PC-9 (cell line): ENCODE measurements around the gene SH3D21. TPM values are rescaled to one million over a fixed set of nuclear protein-coding genes. Genes with fewer than 3 reads are reported as not detected.

Source experiments
- BruUV-seq: library from RNA; stranded (reverse); fragments of 400-500 nt; replicated peaks from 2 replicates; lab custom pipeline; 2021; lab: Mats Ljungman, UMichigan
- CTCF ChIA-PET: fragments of 300-600 bp; sonication (Branson Sonifier 250); formaldehyde crosslinking; loops from one replicate; lab custom pipeline; 2022; ENCODE audit warnings: antibody characterized with exemption; lab: Charles Lee
- POLR2A ChIA-PET: fragments of 300-600 bp; sonication (Branson Sonifier 250); formaldehyde crosslinking; loops from one replicate; lab custom pipeline; 2022; ENCODE audit warnings: antibody characterized with exemption; ENCODE audit not compliant: unreplicated experiment; lab: Charles Lee
- DNase-seq, 2 experiments: peaks; one replicate each; pipeline versions ENCODE4 v3.0.0 to v3.0.0-alpha.2; 2015 to 2022; ENCODE audit warnings: mixed read lengths in 1 of 2
- H2AFZ ChIP-seq: fragments of 200-600 bp; sonication (generic); 2 replicates; pipeline ENCODE4 v1.8.1; 2017; ENCODE audit warnings: antibody characterized with exemption
- H3F3A ChIP-seq: fragments of 200-600 bp; sonication (generic); 2 replicates; pipeline ENCODE4 v1.8.1; 2017; ENCODE audit warnings: antibody characterized with exemption, mild to moderate bottlenecking, low read depth; ENCODE audit not compliant: insufficient read depth
- H3K27ac ChIP-seq: fragments of 200-600 bp; sonication (generic); 2 replicates; pipeline ENCODE4 v1.6.1; 2016; ENCODE audit warnings: mixed run types
- H3K27me3 ChIP-seq: fragments of 200-600 bp; sonication (generic); 2 replicates; pipeline ENCODE4 v1.6.1; 2016; ENCODE audit warnings: low read depth, mixed run types; ENCODE audit not compliant: insufficient read depth
- H3K36me3 ChIP-seq: fragments of 200-600 bp; sonication (generic); 2 replicates; pipeline ENCODE4 v1.6.1; 2016; ENCODE audit warnings: low read depth, mixed run types
- H3K4me1 ChIP-seq: fragments of 200-600 bp; sonication (generic); replicated peaks from 2 replicates; pipeline ENCODE4 v1.6.1; 2016; ENCODE audit warnings: mixed run types; ENCODE audit not compliant: insufficient read depth
- H3K4me2 ChIP-seq: fragments of 200-600 bp; sonication (generic); 2 replicates; pipeline ENCODE4 v1.6.1; 2017; ENCODE audit warnings: mixed run types
- H3K4me3 ChIP-seq: fragments of 200-600 bp; sonication (generic); 2 replicates; pipeline ENCODE4 v1.6.1; 2016; ENCODE audit warnings: mixed run types
- H3K79me2 ChIP-seq: fragments of 200-600 bp; sonication (generic); 2 replicates; pipeline ENCODE4 v1.6.1; 2017; ENCODE audit warnings: low read depth, mixed run types
- H3K9me2 ChIP-seq: fragments of 200-600 bp; sonication (generic); 2 replicates; pipeline ENCODE4 v1.8.1; 2017; ENCODE audit warnings: mild to moderate bottlenecking; ENCODE audit not compliant: insufficient read depth
- H3K9me3 ChIP-seq: fragments of 200-600 bp; sonication (generic); 2 replicates; pipeline ENCODE4 v1.8.1; 2016; ENCODE audit warnings: low read depth; ENCODE audit not compliant: insufficient read depth
- H4K20me1 ChIP-seq: fragments of 200-600 bp; sonication (generic); 2 replicates; pipeline ENCODE4 v1.8.1; 2017; ENCODE audit not compliant: insufficient read depth
- EZH2 ChIP-seq: fragments of 200-600 bp; sonication (generic); IDR thresholded peaks from 2 replicates; pipeline ENCODE4 v1.8.0; 2017; ENCODE audit warnings: antibody characterized with exemption, low read depth
- intact Hi-C: fragments of 100-400 bp; cut with micrococcal nuclease; formaldehyde crosslinking; loops from one replicate; pipeline ENCODE4 v1.10.0; 2022; ENCODE audit not compliant: unreplicated experiment
- total RNA-seq: library from RNA; stranded (reverse); gene quantifications from 2 replicates; pipeline ENCODE4 v1.2.3, GENCODE V29; 2021
- TF ChIP-seq, protein P1 (sequence below): fragments of 200-600 bp; sonication (generic); conservative IDR thresholded peaks from 2 replicates; pipeline ENCODE4 v1.6.1; 2017; ENCODE audit warnings: mixed run types, antibody characterized with exemption, mild to moderate bottlenecking, moderate library complexity

SH3D21 gene
- total RNA-seq, 1 experiment from 2014 or later = 18.3 TPM

DNA sequence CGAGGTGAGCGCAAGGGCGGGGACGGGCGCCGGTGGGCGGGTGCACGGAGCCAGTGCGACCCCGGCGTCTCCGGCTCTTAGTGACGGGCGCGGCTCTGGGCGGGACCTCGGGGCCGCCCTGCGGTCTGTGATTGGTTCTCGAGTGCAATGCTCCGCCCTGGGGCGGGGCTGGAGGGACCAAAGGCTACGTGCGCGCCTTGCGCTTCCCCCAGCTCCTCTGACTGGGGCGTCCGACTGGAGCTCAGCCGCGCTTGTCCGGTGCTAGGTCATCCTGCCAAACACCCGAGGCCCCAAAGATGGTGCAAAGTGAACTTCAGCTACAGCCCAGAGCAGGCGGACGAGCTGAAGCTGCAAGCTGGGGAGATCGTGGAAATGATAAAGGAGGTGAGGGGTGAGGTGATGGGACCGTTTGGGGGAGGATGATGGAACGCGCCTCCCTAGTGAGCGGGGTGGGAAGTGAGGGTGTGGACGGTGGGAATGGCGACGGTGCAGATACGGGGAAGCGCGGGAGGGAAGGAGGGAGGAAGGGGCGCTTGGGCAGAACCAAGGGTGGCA is 811 bp downstream of the SH3D21 start:
- no TSS peak for BruUV-seq
- Histone ChIP-seq H4K20me1 (no peaks in the 10 kb centered on the region), H3F3A (peaks cover 30% of the 10 kb centered on the region; the same call in 1 of the 2 replicates), H2AFZ (peak overlapping the region; percentile 57; the same call in 1 of the 2 replicates), H3K4me1 (peaks cover 11% of the 10 kb centered on the region), H3K36me3 (peaks cover 12% of the 10 kb centered on the region), H3K9me3 (no peaks in the 10 kb centered on the region), H3K4me2 (peak overlapping the region; percentile 78), H3K27ac (peak overlapping the region; percentile 57), H3K79me2 (peaks cover 8% of the 10 kb centered on the region; the same call in 1 of the 2 replicates), H3K4me3 (peak overlapping the region; percentile 68), H3K9me2 (no peaks in the 10 kb centered on the region), H3K27me3 (no peaks in the 10 kb centered on the region)
- intact Hi-C loops = loop anchor here (10.0 kb wide), 1 partner anchor 78 kb away; the partner anchor contains the start of gene STK40
- peak; percentile 79 to 95 for DNase-seq
- TF ChIP-seq EZH2 = no peak
- TF ChIP-seq, protein P1, sequence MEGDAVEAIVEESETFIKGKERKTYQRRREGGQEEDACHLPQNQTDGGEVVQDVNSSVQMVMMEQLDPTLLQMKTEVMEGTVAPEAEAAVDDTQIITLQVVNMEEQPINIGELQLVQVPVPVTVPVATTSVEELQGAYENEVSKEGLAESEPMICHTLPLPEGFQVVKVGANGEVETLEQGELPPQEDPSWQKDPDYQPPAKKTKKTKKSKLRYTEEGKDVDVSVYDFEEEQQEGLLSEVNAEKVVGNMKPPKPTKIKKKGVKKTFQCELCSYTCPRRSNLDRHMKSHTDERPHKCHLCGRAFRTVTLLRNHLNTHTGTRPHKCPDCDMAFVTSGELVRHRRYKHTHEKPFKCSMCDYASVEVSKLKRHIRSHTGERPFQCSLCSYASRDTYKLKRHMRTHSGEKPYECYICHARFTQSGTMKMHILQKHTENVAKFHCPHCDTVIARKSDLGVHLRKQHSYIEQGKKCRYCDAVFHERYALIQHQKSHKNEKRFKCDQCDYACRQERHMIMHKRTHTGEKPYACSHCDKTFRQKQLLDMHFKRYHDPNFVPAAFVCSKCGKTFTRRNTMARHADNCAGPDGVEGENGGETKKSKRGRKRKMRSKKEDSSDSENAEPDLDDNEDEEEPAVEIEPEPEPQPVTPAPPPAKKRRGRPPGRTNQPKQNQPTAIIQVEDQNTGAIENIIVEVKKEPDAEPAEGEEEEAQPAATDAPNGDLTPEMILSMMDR = no peak
- POLR2A ChIA-PET = interaction anchor here (0.6 to 1.5 kb wide), 5 partner anchors 80 to 1016 kb away, joined by 3 to 11 read pairs (median 4); no protein-coding TSS in a partner anchor
- CTCF ChIA-PET = interaction anchor here (0.8 to 1.3 kb wide), 2 partner anchors 36 to 80 kb away, joined by 3 to 6 read pairs; no protein-coding TSS in a partner anchor

GRCh38 chr1:36307601-36308330 is 1.6 kb downstream of the SH3D21 start:
- DNase-seq = no peak
- intact Hi-C loops = loop anchor here (10.0 kb wide), 1 partner anchor 77 kb away; the partner anchor contains the start of gene STK40
- Histone ChIP-seq H3K27ac (no peak overlapping the region), H3K4me2 (peak overlapping the region; percentile 78), H2AFZ (no peak overlapping the region; the same call in 1 of the 2 replicates), H3K27me3 (no peaks in the 10 kb centered on the region), H3K4me1 (peaks cover 11% of the 10 kb centered on the region), H3K9me2 (no peaks in the 10 kb centered on the region), H3K79me2 (no peaks in the 10 kb centered on the region), H3K4me3 (peak overlapping the region; percentile 68; the same call in 1 of the 2 replicates), H3K9me3 (no peaks in the 10 kb centered on the region), H4K20me1 (no peaks in the 10 kb centered on the region), H3F3A (peaks cover 29% of the 10 kb centered on the region; the same call in 1 of the 2 replicates), H3K36me3 (peaks cover 7% of the 10 kb centered on the region)
- no peak for TF ChIP-seq EZH2
- TF ChIP-seq, protein P1 = no peak
- ChIA-PET CTCF (interaction anchor here (1.3 kb wide), 1 partner anchor 35 kb away, joined by 6 read pairs; no protein-coding TSS in a partner anchor), POLR2A (interaction anchor here (0.6 to 1.5 kb wide), 4 partner anchors 48 to 143 kb away, joined by 3 to 11 read pairs (median 4); no protein-coding TSS in a partner anchor)
- no TSS peak for BruUV-seq

DNA sequence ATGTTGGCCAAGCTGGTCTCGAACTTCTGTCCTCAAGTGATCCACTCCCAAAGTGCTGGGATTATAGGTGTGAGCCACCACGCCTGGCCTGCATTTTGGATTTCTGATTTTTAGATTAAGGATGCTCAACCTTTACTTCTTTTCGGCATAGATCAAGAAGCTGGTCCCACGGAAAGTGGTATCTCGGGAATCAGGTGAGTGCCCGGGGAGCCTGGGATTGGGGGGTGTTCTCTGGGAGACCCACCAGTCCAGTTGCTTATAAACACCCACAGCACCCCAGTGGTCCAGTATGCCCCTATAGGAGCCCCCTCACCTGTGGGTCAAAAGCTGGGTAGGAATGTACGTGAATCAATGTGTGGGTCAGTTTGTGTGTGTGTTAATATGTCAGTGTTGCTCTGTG is 3.2 kb downstream of the SH3D21 start:
- H3K79me2 ChIP-seq = no peaks in the 10 kb centered on the region
- no peak overlapping the region for H3K4me3 ChIP-seq
- no peaks in the 10 kb centered on the region for H4K20me1 ChIP-seq
- no peaks in the 10 kb centered on the region for H3K9me3 ChIP-seq
- POLR2A ChIA-PET = interaction anchor here (0.6 kb wide), 1 partner anchor 89 kb away, joined by 3 read pairs; no protein-coding TSS in a partner anchor
- H3K4me1 ChIP-seq = peaks cover 11% of the 10 kb centered on the region
- no peak overlapping the region for H3K27ac ChIP-seq
- H3K4me2 ChIP-seq = no peak overlapping the region
- CTCF ChIA-PET = no interaction called here
- H3F3A ChIP-seq = peaks cover 18% of the 10 kb centered on the region; the same call in 1 of the 2 replicates
- H3K27me3 ChIP-seq = no peaks in the 10 kb centered on the region
- no peak for DNase-seq
- intact Hi-C loops = loop anchor here (10.0 kb wide), 1 partner anchor 75 kb away; the partner anchor contains the start of gene STK40
- no peak overlapping the region for H2AFZ ChIP-seq
- H3K9me2 ChIP-seq = no peaks in the 10 kb centered on the region
- no peaks in the 10 kb centered on the region for H3K36me3 ChIP-seq
- TF ChIP-seq EZH2 = no peak
- TF ChIP-seq, protein P1 = no peak
- no TSS peak for BruUV-seq
